Keratinocyte (primary cell): ENCODE data around the gene DLGAP1. TPM values are rescaled to one million over a fixed set of nuclear protein-coding genes. Genes with fewer than 3 reads are reported as not detected.

Experiments
- DNase-seq: peaks from one replicate; pipeline ENCODE4 v3.0.0-alpha.2; 2011; ENCODE audit warnings: low read depth, missing footprints, low spot score
- FAIRE-seq: peaks from 2 replicates; lab custom pipeline; 2011; peaks lifted over from hg19 to GRCh38; lab: Jason Lieb, UNC
- H2AFZ ChIP-seq: 2 replicates; pipeline ENCODE4 v1.6.0; 2012; ENCODE audit warnings: low read length, control low read depth, inconsistent platforms; ENCODE audit not compliant: control insufficient read depth
- H3K27ac ChIP-seq: 2 replicates; pipeline ENCODE4 v1.5.1; 2011; ENCODE audit warnings: low read length; ENCODE audit not compliant: control insufficient read depth, insufficient read depth
- H3K27me3 ChIP-seq: 3 replicates; pipeline ENCODE4 v1.6.0; 2011; ENCODE audit warnings: low read length; ENCODE audit not compliant: control insufficient read depth, insufficient read depth; ENCODE audit errors: extremely low read depth
- H3K36me3 ChIP-seq, 2 experiments: 2 replicates in 1 of 2; 3 replicates in 1 of 2; pipeline ENCODE4 v1.5.1; 2011; ENCODE audit warnings: low read length in 2 of 2, mild to moderate bottlenecking in 1 of 2; ENCODE audit not compliant: control insufficient read depth in 2 of 2, insufficient read depth in 2 of 2; ENCODE audit errors: extremely low read depth in 1 of 2
- H3K4me1 ChIP-seq: 3 replicates; pipeline ENCODE4 v1.5.1; 2011; ENCODE audit warnings: low read length; ENCODE audit not compliant: control insufficient read depth, insufficient read depth; ENCODE audit errors: extremely low read depth
- H3K4me2 ChIP-seq: 3 replicates; pipeline ENCODE4 v1.6.0; 2011; ENCODE audit warnings: low read depth, low read length; ENCODE audit not compliant: control insufficient read depth, insufficient read depth; ENCODE audit errors: extremely low read depth
- H3K4me3 ChIP-seq, 3 experiments: fragments of 200-600 bp in 1 of 3; sonication (generic) in 1 of 3; 2 replicates in 2 of 3; 3 replicates in 1 of 3; pipeline ENCODE4 v1.5.1; 2011 to 2016; ENCODE audit warnings: low read length in 3 of 3, mild to moderate bottlenecking in 3 of 3, control low read depth in 2 of 3, inconsistent platforms in 1 of 3, low read depth in 1 of 3, mixed read lengths in 1 of 3, mixed run types in 1 of 3, moderate library complexity in 1 of 3; ENCODE audit not compliant: control insufficient read depth in 2 of 3, insufficient read depth in 2 of 3; ENCODE audit errors: extremely low read depth in 1 of 3
- H3K79me2 ChIP-seq: 2 replicates; pipeline ENCODE4 v1.6.0; 2012; ENCODE audit warnings: low read length; ENCODE audit not compliant: control insufficient read depth, insufficient read depth
- H3K9ac ChIP-seq: 3 replicates; pipeline ENCODE4 v1.6.0; 2011; ENCODE audit warnings: low read length; ENCODE audit not compliant: control insufficient read depth, insufficient read depth; ENCODE audit errors: extremely low read depth
- H3K9me1 ChIP-seq: 3 replicates; pipeline ENCODE4 v1.6.0; 2011; ENCODE audit warnings: low read length; ENCODE audit not compliant: control insufficient read depth, insufficient read depth; ENCODE audit errors: extremely low read depth
- H3K9me3 ChIP-seq: 2 replicates; pipeline ENCODE4 v1.5.1; 2012; ENCODE audit warnings: low read depth, low read length; ENCODE audit not compliant: control insufficient read depth
- H4K20me1 ChIP-seq: 3 replicates; pipeline ENCODE4 v1.6.0; 2011; ENCODE audit warnings: low read length; ENCODE audit not compliant: control insufficient read depth, insufficient read depth; ENCODE audit errors: extremely low read depth
- EZH2 ChIP-seq: IDR thresholded peaks from one replicate; pipeline ENCODE4 v1.6.1; 2012; ENCODE audit warnings: inconsistent platforms, mild to moderate bottlenecking, low read length, moderate library complexity
- dilution Hi-C: fragments of 300-500 bp; cut with MboI; formaldehyde crosslinking; loops from one replicate; pipeline ENCODE4 v1.7.0; 2020; ENCODE audit warnings: low sequenced_read_pairs; ENCODE audit not compliant: extremely low pct_ligation_motif_present
- polyA plus RNA-seq, 5 experiments: library from polyadenylated mRNA; depleted of rRNA in 3 of 5; stranded (reverse) in 3 of 5; stranded (forward) in 1 of 5; unstranded in 1 of 5; fragments of >200 nt; gene quantifications; 1 replicate in 1 of 5; 2 replicates in 3 of 5; 3 replicates in 1 of 5; pipeline versions ENCODE4 v1.2.1 to v1.2.3, GENCODE V29; 2011 to 2012; ENCODE audit warnings: missing spikeins in 2 of 5, low read depth in 1 of 5, low replicate concordance in 1 of 5
- TF ChIP-seq, protein P1 (sequence below), 3 experiments: IDR thresholded peaks in 1 of 3; conservative IDR thresholded peaks in 1 of 3; optimal IDR thresholded peaks in 1 of 3; 2 replicates in 2 of 3; 3 replicates in 1 of 3; pipeline versions ENCODE3 to v1.5.1; 2011; ENCODE audit warnings: low read length in 3 of 3, mild to moderate bottlenecking in 3 of 3, moderate library complexity in 2 of 3, control low read depth in 1 of 3, inconsistent platforms in 1 of 3; ENCODE audit not compliant: insufficient read depth in 2 of 3; ENCODE audit errors: extremely low read depth in 1 of 3

DLGAP1 gene
- polyA plus RNA-seq, 1 donor (not counting 4 experiments of a cell fraction or from before 2014, with no cell fraction given), result not detected

- FAIRE-seq (no peak), DNase-seq (no peak)
- H3K79me2 ChIP-seq, result no peaks in the 10 kb centered on the region
- H3K36me3 ChIP-seq, result no peaks in the 10 kb centered on the region
- no peaks in the 10 kb centered on the region for H3K9me1 ChIP-seq
- H2AFZ ChIP-seq, result no peak overlapping the region
- no peaks in the 10 kb centered on the region for H3K9me3 ChIP-seq
- dilution Hi-C loops, result no loop called here
- H3K27ac ChIP-seq, result no peak overlapping the region
- no peak overlapping the region for H3K4me3 ChIP-seq
- no peaks in the 10 kb centered on the region for H3K4me1 ChIP-seq
- no peaks in the 10 kb centered on the region for H4K20me1 ChIP-seq
- no peak overlapping the region for H3K9ac ChIP-seq
- no peak overlapping the region for H3K4me2 ChIP-seq
- no peak for TF ChIP-seq EZH2
- TF ChIP-seq, protein P1, sequence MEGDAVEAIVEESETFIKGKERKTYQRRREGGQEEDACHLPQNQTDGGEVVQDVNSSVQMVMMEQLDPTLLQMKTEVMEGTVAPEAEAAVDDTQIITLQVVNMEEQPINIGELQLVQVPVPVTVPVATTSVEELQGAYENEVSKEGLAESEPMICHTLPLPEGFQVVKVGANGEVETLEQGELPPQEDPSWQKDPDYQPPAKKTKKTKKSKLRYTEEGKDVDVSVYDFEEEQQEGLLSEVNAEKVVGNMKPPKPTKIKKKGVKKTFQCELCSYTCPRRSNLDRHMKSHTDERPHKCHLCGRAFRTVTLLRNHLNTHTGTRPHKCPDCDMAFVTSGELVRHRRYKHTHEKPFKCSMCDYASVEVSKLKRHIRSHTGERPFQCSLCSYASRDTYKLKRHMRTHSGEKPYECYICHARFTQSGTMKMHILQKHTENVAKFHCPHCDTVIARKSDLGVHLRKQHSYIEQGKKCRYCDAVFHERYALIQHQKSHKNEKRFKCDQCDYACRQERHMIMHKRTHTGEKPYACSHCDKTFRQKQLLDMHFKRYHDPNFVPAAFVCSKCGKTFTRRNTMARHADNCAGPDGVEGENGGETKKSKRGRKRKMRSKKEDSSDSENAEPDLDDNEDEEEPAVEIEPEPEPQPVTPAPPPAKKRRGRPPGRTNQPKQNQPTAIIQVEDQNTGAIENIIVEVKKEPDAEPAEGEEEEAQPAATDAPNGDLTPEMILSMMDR (optimal IDR thresholded peaks at IDR 0.05 in 1 of 3, IDR thresholded peaks at IDR 0.05 in 1 of 3, conservative IDR thresholded peaks at IDR 0.05 in 1 of 3; ENCODE audit: extremely low read depth in 1 of 3, insufficient read depth in 2 of 3, low read length in 3 of 3), result no peak
- peaks cover 2% of the 10 kb centered on the region for H3K27me3 ChIP-seq
Observed at GRCh38 chr18:3877678-3878077, 577.4 kb downstream of the DLGAP1 start.

- no peaks in the 10 kb centered on the region for H3K36me3 ChIP-seq
- H2AFZ ChIP-seq, result no peak overlapping the region
- no peak for DNase-seq
- H3K79me2 ChIP-seq, result no peaks in the 10 kb centered on the region
- TF ChIP-seq EZH2, result no peak
- TF ChIP-seq, protein P1 (optimal IDR thresholded peaks at IDR 0.05 in 1 of 3, IDR thresholded peaks at IDR 0.05 in 1 of 3, conservative IDR thresholded peaks at IDR 0.05 in 1 of 3; ENCODE audit: extremely low read depth in 1 of 3, insufficient read depth in 2 of 3, low read length in 3 of 3), result no peak
- no peaks in the 10 kb centered on the region for H4K20me1 ChIP-seq
- H3K27me3 ChIP-seq, result peaks cover 2% of the 10 kb centered on the region
- FAIRE-seq, result no peak
- dilution Hi-C loops, result no loop called here
- H3K9me3 ChIP-seq, result no peaks in the 10 kb centered on the region
- no peak overlapping the region for H3K4me2 ChIP-seq
- H3K9ac ChIP-seq, result no peak overlapping the region
- H3K27ac ChIP-seq, result no peak overlapping the region
- H3K4me1 ChIP-seq, result no peaks in the 10 kb centered on the region
- H3K9me1 ChIP-seq, result no peaks in the 10 kb centered on the region
- H3K4me3 ChIP-seq, result no peak overlapping the region
Observed at GRCh38 chr18:3875961-3876360, 579.1 kb downstream of the DLGAP1 start.
